ENCODE data around the gene OXNAD1.

Gene OXNAD1

GRCh38 chr3:16323737-16324136, 58.7 kb downstream of the OXNAD1 start:
- no peak overlapping the region for H3K4me3 ChIP-seq
- no peaks in the 10 kb centered on the region for H3K9me3 ChIP-seq
- no peaks in the 10 kb centered on the region for H3K27me3 ChIP-seq (ENCODE audit: low read depth)
- peaks cover 8% of the 10 kb centered on the region; the same call in 1 of the 2 replicates for H3K36me3 ChIP-seq (replicated peaks)
- in situ Hi-C loops (cut with MboI; ENCODE audit: low sequenced_read_pairs): no loop called here
- H3K4me1 ChIP-seq: peaks cover 4% of the 10 kb centered on the region; the same call in 1 of the 2 replicates
- DNase-seq (ENCODE audit: low spot score in 2 of 2): no peak

- Histone ChIP-seq H3K36me3 (replicated peaks) (peaks cover 7% of the 10 kb centered on the region; the same call in 1 of the 2 replicates), H3K4me1 (peaks cover 4% of the 10 kb centered on the region; the same call in 1 of the 2 replicates), H3K4me3 (no peak overlapping the region), H3K9me3 (no peaks in the 10 kb centered on the region), H3K27me3 (ENCODE audit: low read depth) (no peaks in the 10 kb centered on the region)
- no peak for DNase-seq (ENCODE audit: low spot score in 2 of 2)
- in situ Hi-C loops (cut with MboI; ENCODE audit: low sequenced_read_pairs): no loop called here
These were observed 60.8 kb downstream of the OXNAD1 start for GRCh38 chr3:16325850-16326249.

GRCh38 chr3:16326724-16327349, 61.8 kb downstream of the OXNAD1 start:
- Histone ChIP-seq H3K27me3 (ENCODE audit: low read depth) (no peaks in the 10 kb centered on the region), H3K36me3 (replicated peaks) (peaks cover 7% of the 10 kb centered on the region; the same call in 1 of the 2 replicates), H3K9me3 (no peaks in the 10 kb centered on the region), H3K4me3 (no peak overlapping the region), H3K4me1 (peaks cover 4% of the 10 kb centered on the region; the same call in 1 of the 2 replicates)
- DNase-seq (ENCODE audit: low spot score in 2 of 2): no peak
- in situ Hi-C loops (cut with MboI; ENCODE audit: low sequenced_read_pairs): no loop called here

DNA sequence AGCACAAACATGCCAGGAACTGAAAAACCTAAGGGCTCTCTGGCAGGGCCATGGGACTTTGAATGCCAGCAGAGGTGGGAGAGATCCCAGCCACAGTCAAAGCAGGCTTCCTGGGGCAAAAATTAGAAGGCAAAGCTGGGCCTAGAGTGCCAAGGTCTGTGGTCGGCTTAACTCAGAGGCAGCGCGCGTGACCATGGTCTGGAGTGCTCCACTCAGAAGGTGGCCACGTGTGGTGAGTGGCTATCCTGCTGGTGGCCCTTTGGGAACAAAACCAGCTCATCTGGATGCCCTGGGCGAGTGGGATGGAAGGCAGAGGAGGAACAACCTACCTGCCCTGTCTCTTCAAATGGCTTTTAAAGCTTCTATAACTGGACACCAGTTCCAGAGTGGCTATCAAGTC, 63.1 kb downstream of the OXNAD1 start:
- in situ Hi-C loops (cut with MboI; ENCODE audit: low sequenced_read_pairs): no loop called here

DNA sequence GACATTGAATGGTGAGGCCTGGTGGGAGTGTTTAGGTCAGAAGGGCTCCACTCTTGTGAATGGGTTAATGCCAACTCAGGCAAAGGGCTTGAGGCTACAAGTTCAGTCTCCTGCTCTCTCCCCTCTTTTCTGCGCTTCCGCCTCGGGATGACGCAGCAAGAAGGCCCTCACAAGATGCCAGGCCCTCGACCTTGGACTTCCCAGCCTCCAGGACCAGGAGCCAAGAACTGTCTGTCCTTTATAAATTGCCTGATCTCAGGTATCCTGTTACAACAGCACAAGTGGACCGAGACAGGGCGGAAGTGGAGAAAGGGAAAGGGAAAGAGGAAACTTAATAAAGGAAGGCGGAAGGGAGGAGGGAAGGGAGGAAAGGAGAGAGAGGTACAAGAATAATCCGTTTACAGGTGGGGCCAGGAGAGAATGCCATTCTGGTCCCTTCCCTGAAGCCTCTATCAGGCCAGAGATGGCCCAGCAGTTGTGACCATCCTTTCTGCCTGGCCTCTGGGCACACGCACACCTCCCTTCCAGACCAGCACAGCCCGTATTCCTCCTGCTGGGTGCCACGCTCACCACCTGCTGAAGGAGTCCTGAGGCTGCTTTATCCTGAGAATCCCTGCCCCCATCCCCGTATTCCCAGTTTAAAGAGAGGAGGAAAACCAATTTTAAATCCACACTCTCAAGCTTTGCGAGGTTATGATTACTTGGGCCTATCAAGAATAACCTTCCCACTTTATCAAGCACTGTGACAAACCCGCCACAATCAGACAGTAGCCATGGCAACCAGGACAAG, 64.2 kb downstream of the OXNAD1 start:
- Histone ChIP-seq H3K4me1 (peaks cover 4% of the 10 kb centered on the region), H3K36me3 (replicated peaks) (peaks cover 7% of the 10 kb centered on the region)
- DNase-seq (ENCODE audit: low spot score in 2 of 2): no peak

More for the DNA sequence above, 63.1 kb downstream of the OXNAD1 start:
- Histone ChIP-seq H3K27me3 (ENCODE audit: low read depth) (no peaks in the 10 kb centered on the region), H3K36me3 (replicated peaks) (peaks cover 7% of the 10 kb centered on the region; the same call in 1 of the 2 replicates), H3K4me1 (peaks cover 4% of the 10 kb centered on the region), H3K9me3 (no peaks in the 10 kb centered on the region), H3K4me3 (no peak overlapping the region)
- DNase-seq (ENCODE audit: low spot score in 2 of 2): no peak

GRCh38 chr3:16329826-16330129, 64.8 kb downstream of the OXNAD1 start:
- H3K4me3 ChIP-seq: no peak overlapping the region
- H3K27me3 ChIP-seq (ENCODE audit: low read depth): no peaks in the 10 kb centered on the region
- DNase-seq (ENCODE audit: low spot score in 2 of 2): no peak
- in situ Hi-C loops (cut with MboI; ENCODE audit: low sequenced_read_pairs): no loop called here
- H3K4me1 ChIP-seq: peaks cover 2% of the 10 kb centered on the region
- 0 out of 2 replicates have a peak, but pooled peaks cover 5% of the 10 kb centered on the region for H3K9me3 ChIP-seq
- H3K36me3 ChIP-seq (replicated peaks): peaks cover 7% of the 10 kb centered on the region

More for the DNA sequence above, 64.2 kb downstream of the OXNAD1 start:
- H3K27me3 ChIP-seq (ENCODE audit: low read depth): no peaks in the 10 kb centered on the region
- 0 out of 2 replicates have a peak, but pooled peaks cover 5% of the 10 kb centered on the region for H3K9me3 ChIP-seq
- no peak overlapping the region for H3K4me3 ChIP-seq
- in situ Hi-C loops (cut with MboI; ENCODE audit: low sequenced_read_pairs): no loop called here

DNA sequence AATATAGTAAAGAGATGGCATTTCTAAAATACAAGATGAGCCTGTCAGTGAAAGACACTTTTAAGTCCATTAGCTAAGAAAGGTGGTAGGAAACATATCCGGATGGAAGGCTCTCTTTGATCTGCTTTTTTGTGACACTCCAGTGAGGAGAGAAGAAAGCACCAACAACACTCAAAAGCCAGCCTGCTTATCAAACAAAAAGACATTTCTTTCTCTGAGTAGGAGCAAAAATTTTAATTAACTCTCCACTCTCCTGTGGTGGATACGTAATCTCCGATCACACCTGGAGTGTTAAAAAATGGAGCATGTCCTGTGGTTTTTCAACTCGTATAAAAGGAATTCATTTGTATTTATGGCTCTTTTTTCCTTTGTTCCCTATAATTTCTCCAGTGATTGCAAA, 65.3 kb downstream of the OXNAD1 start:
- Histone ChIP-seq H3K27me3 (ENCODE audit: low read depth) (no peaks in the 10 kb centered on the region), H3K9me3 (0 out of 2 replicates have a peak, but pooled peaks cover 5% of the 10 kb centered on the region), H3K36me3 (replicated peaks) (peaks cover 4% of the 10 kb centered on the region), H3K4me3 (no peak overlapping the region), H3K4me1 (no peaks in the 10 kb centered on the region; the same call in 1 of the 2 replicates)
- DNase-seq (ENCODE audit: low spot score in 2 of 2): no peak
- in situ Hi-C loops (cut with MboI; ENCODE audit: low sequenced_read_pairs): no loop called here

- DNase-seq (ENCODE audit: low spot score in 2 of 2): no peak
- in situ Hi-C loops (cut with MboI; ENCODE audit: low sequenced_read_pairs): no loop called here
- H3K4me1 ChIP-seq: no peaks in the 10 kb centered on the region; the same call in 1 of the 2 replicates
- H3K9me3 ChIP-seq: 0 out of 2 replicates have a peak, but pooled peaks cover 5% of the 10 kb centered on the region
- H3K36me3 ChIP-seq (replicated peaks): peaks cover 2% of the 10 kb centered on the region
- no peaks in the 10 kb centered on the region for H3K27me3 ChIP-seq (ENCODE audit: low read depth)
- H3K4me3 ChIP-seq: no peak overlapping the region
These were observed 66.4 kb downstream of the OXNAD1 start for GRCh38 chr3:16331319-16331883.

DNA sequence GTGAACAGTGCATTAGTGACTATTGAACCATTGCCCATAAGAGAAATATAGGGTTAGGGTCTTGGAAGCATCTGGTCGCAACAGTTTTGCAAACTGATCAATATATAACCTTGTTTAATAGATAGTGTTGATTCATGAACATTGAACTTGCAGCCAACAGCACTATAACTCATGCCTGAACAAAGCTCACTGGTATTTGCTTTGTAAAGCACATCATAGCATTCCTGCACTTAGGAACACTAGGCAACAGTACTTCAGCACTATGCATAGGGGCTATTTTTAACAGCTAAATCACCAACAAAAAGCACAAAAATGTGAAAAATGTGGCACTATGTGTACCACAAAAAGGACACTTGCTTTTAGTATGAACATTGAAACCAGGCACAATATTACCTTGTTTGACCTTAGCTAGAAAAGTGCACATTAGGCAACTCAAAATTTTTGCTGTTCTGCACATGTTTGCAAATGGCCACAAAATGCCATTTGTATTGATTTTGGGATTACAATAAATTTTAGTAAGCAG, 68.0 kb downstream of the OXNAD1 start:
- Histone ChIP-seq H3K4me1 (no peaks in the 10 kb centered on the region; the same call in 1 of the 2 replicates), H3K9me3 (0 out of 2 replicates have a peak, but pooled peaks cover 5% of the 10 kb centered on the region), H3K36me3 (replicated peaks) (peaks cover 2% of the 10 kb centered on the region), H3K4me3 (no peak overlapping the region), H3K27me3 (ENCODE audit: low read depth) (no peaks in the 10 kb centered on the region)
- peak in 1 of 2 experiments; percentile 36 for DNase-seq (ENCODE audit: low spot score in 2 of 2)
- in situ Hi-C loops (cut with MboI; ENCODE audit: low sequenced_read_pairs): no loop called here

DNA sequence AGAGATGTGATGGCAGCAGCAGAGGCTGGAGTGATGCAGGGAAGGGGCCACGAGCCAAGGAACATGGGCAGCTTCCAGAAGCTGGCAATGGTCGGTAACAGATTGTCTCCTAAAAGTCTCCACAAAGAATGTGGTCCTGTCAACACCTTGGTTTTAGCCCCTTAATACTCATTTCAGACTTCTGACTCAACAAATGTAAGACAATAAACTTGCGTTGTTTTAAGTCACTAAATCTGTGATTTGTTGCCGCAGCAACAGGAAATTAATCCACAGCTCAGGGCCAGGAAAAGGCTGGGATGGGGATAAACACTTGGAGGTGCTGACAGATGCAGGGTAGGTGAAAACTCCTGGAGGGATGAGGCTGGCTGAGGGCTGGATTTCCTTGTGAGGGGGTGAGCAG, 69.9 kb downstream of the OXNAD1 start:
- Histone ChIP-seq H3K4me3 (no peak overlapping the region), H3K9me3 (0 out of 2 replicates have a peak, but pooled peaks cover 5% of the 10 kb centered on the region), H3K36me3 (replicated peaks) (peaks cover 2% of the 10 kb centered on the region), H3K27me3 (ENCODE audit: low read depth) (no peaks in the 10 kb centered on the region), H3K4me1 (no peaks in the 10 kb centered on the region; the same call in 1 of the 2 replicates)
- in situ Hi-C loops (cut with MboI; ENCODE audit: low sequenced_read_pairs): no loop called here
- no peak for DNase-seq (ENCODE audit: low spot score in 2 of 2)

- Histone ChIP-seq H3K9me3 (0 out of 2 replicates have a peak, but pooled peaks cover 5% of the 10 kb centered on the region), H3K4me1 (no peaks in the 10 kb centered on the region; the same call in 1 of the 2 replicates), H3K36me3 (replicated peaks) (peaks cover 2% of the 10 kb centered on the region), H3K4me3 (no peak overlapping the region), H3K27me3 (ENCODE audit: low read depth) (no peaks in the 10 kb centered on the region)
- DNase-seq (ENCODE audit: low spot score in 2 of 2): no peak
- in situ Hi-C loops (cut with MboI; ENCODE audit: low sequenced_read_pairs): no loop called here
These were observed 70.3 kb downstream of the OXNAD1 start for GRCh38 chr3:16335333-16335732.

DNA sequence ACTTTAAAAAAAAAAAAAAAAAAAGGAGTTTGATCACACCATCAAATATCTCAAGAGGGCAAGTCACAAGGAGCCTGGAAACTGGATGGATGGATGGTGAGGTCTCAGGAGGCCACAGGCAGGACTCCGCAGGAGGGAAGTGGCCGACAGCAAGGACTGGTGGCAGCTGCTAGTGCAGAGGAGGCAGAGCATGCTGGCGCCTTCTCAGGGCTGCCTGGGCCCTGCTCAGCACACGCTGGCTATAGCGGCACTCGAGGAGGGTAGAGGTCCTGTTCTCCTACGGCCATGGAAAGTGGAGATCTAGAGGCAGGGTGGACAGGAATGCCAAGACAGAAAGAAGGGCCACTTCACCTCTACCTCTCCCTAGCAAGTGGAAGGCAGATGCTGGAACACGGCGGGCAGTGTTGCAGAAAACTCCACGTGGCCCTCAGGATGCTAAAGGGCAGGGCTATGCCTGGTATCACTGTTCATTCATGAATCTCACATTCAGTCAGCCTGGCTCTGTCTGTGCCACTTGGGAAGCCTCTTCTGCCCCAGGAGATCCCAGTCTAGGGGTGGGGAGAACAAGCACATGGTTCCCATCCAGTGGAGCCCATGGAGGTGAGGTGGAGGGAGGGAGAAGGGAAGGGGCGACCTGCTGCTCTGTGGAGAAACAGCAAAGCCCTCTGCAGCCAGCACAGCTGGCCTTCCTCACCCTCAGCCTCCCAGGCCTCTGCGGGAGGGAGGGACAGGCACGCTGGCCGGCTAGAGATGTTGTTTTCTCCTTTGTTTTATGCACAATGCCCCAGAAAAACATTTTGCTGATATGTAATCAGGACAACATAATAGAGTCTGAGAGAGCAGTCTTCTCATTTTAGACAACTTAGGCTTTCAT, 71.0 kb downstream of the OXNAD1 start:
- in situ Hi-C loops (cut with MboI; ENCODE audit: low sequenced_read_pairs): no loop called here
- no peaks in the 10 kb centered on the region; the same call in 1 of the 2 replicates for H3K4me1 ChIP-seq
- H3K36me3 ChIP-seq (replicated peaks): no peaks in the 10 kb centered on the region; the same call in none of the 2 replicates

GRCh38 chr3:16336825-16337224, 71.8 kb downstream of the OXNAD1 start:
- no peak overlapping the region for H3K4me3 ChIP-seq
- 0 out of 2 replicates have a peak, but pooled peaks cover 5% of the 10 kb centered on the region for H3K9me3 ChIP-seq
- no peak for DNase-seq (ENCODE audit: low spot score in 2 of 2)
- in situ Hi-C loops (cut with MboI; ENCODE audit: low sequenced_read_pairs): no loop called here
- no peaks in the 10 kb centered on the region; the same call in none of the 2 replicates for H3K36me3 ChIP-seq (replicated peaks)
- no peaks in the 10 kb centered on the region for H3K27me3 ChIP-seq (ENCODE audit: low read depth)
- H3K4me1 ChIP-seq: no peaks in the 10 kb centered on the region; the same call in 1 of the 2 replicates

More for the DNA sequence above, 71.0 kb downstream of the OXNAD1 start:
- Histone ChIP-seq H3K27me3 (ENCODE audit: low read depth) (no peaks in the 10 kb centered on the region), H3K4me3 (no peak overlapping the region), H3K9me3 (0 out of 2 replicates have a peak, but pooled peaks cover 5% of the 10 kb centered on the region)
- DNase-seq (ENCODE audit: low spot score in 2 of 2): no peak
